Esophagus (tissue), 2 donors: Measurements from ENCODE around the gene TRIM50. TPM values are rescaled to one million over a fixed set of nuclear protein-coding genes. Genes with fewer than 3 reads are reported as not detected.
"Not testable (repeated sequence)": the region's sequence is repeated elsewhere in the genome, so short reads cannot be mapped to it uniquely, and the experiment has no call there.

Experiments
- H3K27ac ChIP-seq, 2 donors: one replicate each; pipeline ENCODE4 v1.5.1; 2013; ENCODE audit warnings: low read depth in 2 of 2, mild to moderate bottlenecking in 2 of 2, inconsistent platforms in 1 of 2, low read length in 1 of 2, moderate library complexity in 1 of 2
- H3K27me3 ChIP-seq, 2 donors: one replicate each; pipeline ENCODE4 v1.6.1; 2013; ENCODE audit warnings: low read length in 2 of 2, control low read depth in 1 of 2, mild to moderate bottlenecking in 1 of 2; ENCODE audit not compliant: insufficient read depth in 2 of 2, control insufficient read depth in 1 of 2
- H3K36me3 ChIP-seq, 2 donors: one replicate each; pipeline ENCODE4 v1.6.1; 2013; ENCODE audit warnings: low read length in 1 of 2; ENCODE audit not compliant: control insufficient read depth in 2 of 2, insufficient read depth in 2 of 2
- H3K4me1 ChIP-seq, 2 donors: one replicate each; pipeline ENCODE4 v1.6.1; 2013; ENCODE audit warnings: low read length in 1 of 2; ENCODE audit not compliant: control insufficient read depth in 2 of 2, insufficient read depth in 2 of 2
- H3K4me3 ChIP-seq, 2 donors: one replicate each; pipeline ENCODE4 v1.5.1; 2013; ENCODE audit warnings: low read length in 2 of 2, mild to moderate bottlenecking in 2 of 2, low read depth in 1 of 2, moderate library complexity in 1 of 2
- H3K9me3 ChIP-seq, 2 donors: one replicate each; pipeline ENCODE4 v1.6.1; 2013; ENCODE audit warnings: mild to moderate bottlenecking in 2 of 2, low read depth in 1 of 2, low read length in 1 of 2, moderate library complexity in 1 of 2; ENCODE audit not compliant: control insufficient read depth in 2 of 2, insufficient read depth in 1 of 2
- WGBS, 2 donors: extraction: QIAGEN DNeasy Blood & Tissue Kit; methylation state at CpG; one replicate each; pipeline ENCODE4 v1.1.7; 2013; 5-methylcytosine and 5-hydroxymethylcytosine counted together
- polyA plus RNA-seq, 2 donors: library from polyadenylated mRNA; stranded (reverse); fragments of 200-250 nt; gene quantifications; one replicate each; pipeline ENCODE4 v1.2.3, GENCODE V29; 2013
- donor health status: healthy with polysubstance abuse.
- donor health status: Bipolar disorder and iron deficiency.

The TRIM50 gene
- polyA plus RNA-seq, 2 donors: 0.02 TPM; not detected in 1

DNA sequence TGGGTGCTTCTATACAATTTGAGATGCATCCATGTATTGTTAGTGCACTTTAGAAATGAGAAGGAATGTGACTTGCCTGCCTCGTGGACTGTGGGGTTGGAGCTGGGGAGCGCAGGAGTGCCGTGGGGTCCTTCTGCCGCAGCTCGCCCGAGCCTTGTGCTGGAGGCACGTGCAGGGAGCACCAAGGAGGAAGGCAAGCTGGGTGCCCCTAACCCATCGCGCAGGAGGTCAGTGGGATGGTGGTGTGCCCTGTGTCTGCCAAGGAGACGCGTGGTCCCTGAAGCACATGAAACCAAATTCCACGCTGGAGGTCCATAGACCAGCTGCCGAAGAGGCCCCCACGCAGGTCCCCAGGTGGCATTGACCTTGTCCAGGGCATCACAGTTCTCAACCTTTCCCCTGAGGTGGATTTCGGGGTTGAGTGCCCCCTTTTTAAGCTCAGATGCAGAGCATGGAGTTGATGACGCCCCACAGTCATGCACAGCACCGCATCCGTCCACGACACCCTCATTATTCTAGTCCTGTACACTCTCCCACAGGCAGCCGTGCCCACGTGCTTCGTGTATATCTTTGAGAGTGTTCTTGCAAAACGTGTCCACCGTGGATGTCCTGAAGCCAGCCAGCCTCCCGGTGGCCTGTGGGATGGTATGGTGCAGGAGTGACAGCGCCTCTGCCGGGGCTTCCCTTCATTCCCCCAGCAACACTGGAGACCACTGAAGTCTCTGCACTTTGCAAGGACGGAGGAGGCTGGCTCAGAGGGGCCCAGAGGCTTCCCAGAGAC lies 35.5 kb upstream of the TRIM50 start:
- Histone ChIP-seq H3K4me1 (no peaks in the 10 kb centered on the region), H3K27me3 (no peaks in the 10 kb centered on the region), H3K4me3 (no peak overlapping the region), H3K9me3 (no peaks in the 10 kb centered on the region), H3K36me3 (no peaks in the 10 kb centered on the region), H3K27ac (no peak overlapping the region)
- 80 to 82% methylated on average over 28 of the region's 28 CpGs for WGBS, 2 donors

DNA sequence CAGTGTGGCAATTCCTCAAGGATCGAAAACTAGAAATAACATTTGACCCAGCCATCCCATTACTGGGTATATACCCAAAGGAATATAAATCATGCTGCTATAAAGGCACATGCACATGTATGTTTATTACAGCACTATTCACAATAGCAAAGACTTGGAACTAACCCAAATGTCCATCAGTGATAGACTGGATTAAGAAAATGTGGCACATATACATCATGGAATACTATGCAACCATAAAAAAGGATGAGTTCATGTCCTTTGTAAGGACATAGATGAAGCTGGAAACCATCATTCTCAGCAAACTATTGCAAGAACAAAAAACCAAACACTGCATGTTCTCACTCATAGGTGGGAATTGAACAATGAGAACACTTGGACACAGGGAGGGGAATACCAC lies 32.7 kb upstream of the TRIM50 start:
- WGBS, 2 donors: 83 to 87% methylated on average over 1 of the region's 1 CpG
- not testable (repeated sequence) for H3K9me3 ChIP-seq, H3K36me3 ChIP-seq, H3K27ac ChIP-seq, H3K27me3 ChIP-seq, H3K4me3 ChIP-seq, H3K4me1 ChIP-seq

DNA sequence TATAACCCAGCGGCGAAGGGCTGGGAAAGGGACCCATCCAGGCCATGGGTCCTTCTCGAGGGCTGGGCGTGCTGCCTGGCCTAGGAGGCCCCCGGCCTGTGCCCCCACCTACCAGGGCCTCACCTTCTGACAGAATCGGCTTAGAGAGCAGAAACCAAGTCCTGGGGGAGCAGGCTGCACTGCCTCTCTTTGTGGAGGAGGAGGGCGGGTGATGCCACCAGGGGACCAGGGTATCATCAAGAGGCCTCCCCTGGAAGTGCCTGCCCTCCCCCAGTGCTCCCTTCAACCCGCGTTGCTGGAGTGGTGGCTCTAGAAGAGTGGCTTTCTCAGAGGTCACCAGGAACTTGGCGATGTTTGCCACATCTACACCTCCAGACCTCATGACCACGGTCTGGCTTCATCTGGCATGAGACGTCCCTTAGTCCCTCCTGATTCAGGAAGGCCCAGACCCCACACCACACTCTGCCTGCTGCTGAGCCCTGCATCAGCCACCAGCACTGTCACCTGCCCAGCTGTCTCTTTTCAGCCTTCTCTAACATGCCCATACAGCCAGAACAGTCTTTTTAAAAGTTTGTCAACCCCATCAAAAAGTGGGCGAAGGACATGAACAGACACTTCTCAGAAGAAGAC lies 32.0 kb upstream of the TRIM50 start:
- 92 to 96% methylated on average over 13 of the region's 13 CpGs for WGBS, 2 donors
- Histone ChIP-seq H3K4me1 (no peaks in the 10 kb centered on the region), H3K9me3 (no peaks in the 10 kb centered on the region), H3K36me3 (no peaks in the 10 kb centered on the region), H3K27ac (no peak overlapping the region), H3K4me3 (no peak overlapping the region), H3K27me3 (no peaks in the 10 kb centered on the region)

DNA sequence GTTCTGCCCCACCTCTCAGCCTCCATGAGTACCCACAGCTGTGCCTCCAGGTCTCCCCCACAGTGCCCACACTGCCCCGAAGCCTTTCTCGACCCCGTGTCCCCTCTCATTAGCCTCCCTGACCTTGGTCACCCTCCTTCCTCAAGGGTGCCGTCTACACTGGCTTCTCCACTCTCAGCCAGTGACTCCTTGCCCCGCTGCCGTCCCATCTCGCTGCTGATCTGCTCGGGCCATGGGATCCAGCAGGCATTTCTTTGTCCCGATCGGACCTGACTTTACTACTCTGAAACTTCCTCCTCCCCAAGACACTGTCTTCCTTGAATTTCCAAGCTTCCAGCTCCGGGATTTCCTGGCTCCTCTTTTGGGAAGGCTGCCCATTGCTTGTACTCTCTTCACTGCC lies 31.4 kb upstream of the TRIM50 start:
- no peaks in the 10 kb centered on the region for H3K9me3 ChIP-seq
- H3K4me3 ChIP-seq: no peak overlapping the region
- no peaks in the 10 kb centered on the region for H3K27me3 ChIP-seq
- no peaks in the 10 kb centered on the region for H3K36me3 ChIP-seq
- H3K27ac ChIP-seq: no peak overlapping the region
- no peaks in the 10 kb centered on the region for H3K4me1 ChIP-seq
- 84 to 89% methylated on average over 11 of the region's 11 CpGs for WGBS, 2 donors

DNA sequence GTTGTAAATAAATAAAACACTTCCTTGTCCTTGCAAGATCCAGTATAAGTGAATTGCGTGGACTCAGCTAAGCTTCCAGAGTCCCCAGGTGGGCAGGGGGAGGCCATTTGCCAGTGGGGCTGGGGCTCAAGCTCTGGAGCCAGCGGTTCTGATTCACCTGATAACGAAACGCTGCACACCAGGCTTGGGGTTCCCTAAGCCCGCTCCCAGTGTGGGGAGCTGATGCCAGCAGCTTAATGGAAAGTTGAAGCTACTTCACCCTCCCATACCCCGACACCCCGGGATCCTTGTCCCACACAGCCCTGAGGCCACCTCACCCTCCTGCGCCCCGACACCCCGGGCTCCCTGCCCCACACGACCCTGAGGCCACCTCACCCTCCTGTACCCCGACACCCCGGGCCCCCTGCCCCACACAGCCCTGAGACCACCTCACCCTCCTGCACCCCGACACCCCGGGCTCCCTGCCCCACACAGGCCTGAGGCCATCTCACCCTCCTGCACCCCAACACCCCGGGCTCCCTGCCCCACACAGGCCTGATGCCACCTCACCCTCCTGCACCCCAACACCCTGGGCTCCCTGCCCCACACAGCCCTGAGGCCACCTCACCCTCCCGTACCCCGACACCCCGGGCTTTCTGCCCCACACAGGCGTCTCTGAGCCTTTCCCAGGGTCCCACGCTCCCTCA lies 30.9 kb upstream of the TRIM50 start:
- H3K4me3 ChIP-seq: peak overlapping the region in 1 of 2 donors; percentile 12
- H3K27ac ChIP-seq: no peak overlapping the region
- H3K9me3 ChIP-seq: no peaks in the 10 kb centered on the region
- no peaks in the 10 kb centered on the region for H3K4me1 ChIP-seq
- no peaks in the 10 kb centered on the region for H3K36me3 ChIP-seq
- no peaks in the 10 kb centered on the region for H3K27me3 ChIP-seq
- 62 to 64% methylated on average over 21 of the region's 21 CpGs for WGBS, 2 donors

DNA sequence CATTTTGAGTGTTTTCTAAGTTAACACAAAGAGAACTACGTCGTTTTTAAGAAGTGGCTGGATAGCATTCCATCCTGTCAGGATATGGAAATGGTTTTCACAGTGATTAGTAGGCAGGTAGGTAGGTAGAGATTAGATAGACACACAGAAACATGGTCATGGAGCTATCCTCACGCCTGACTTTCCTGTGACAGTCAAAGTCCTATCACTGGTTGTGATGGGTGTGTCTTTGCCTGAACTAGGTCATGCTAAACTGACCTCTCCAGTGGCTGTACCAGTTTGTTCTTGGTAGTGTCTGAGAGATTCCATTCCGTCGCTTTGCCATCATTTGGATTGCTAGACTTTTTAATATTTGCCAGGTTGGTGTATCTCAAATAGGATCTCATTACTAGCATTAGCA lies 28.3 kb upstream of the TRIM50 start:
- WGBS, 2 donors: 77 to 78% methylated on average over 5 of the region's 5 CpGs
- no peaks in the 10 kb centered on the region for H3K27me3 ChIP-seq

DNA sequence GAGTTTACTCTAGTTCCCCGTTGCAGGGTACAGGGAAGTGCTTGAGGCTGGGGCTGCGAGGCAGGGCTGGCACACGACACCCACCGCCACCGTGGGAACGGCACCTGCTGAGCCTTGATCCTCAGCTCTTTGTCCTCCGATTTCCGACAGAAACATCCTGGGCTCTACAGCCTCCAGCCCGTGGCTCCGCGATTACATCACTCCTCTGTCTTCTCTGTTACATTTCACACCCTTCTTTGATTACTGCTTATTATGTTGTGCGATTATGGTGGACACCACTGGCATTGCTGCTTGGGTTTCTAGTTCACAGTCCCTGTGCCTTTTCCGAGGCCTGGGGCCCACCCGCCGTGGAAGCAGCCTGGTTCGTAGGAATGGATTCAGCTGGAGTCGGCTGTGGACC lies 26.9 kb upstream of the TRIM50 start:
- Histone ChIP-seq H3K27me3 (no peaks in the 10 kb centered on the region), H3K9me3 (peaks cover 0 to 7% of the 10 kb centered on the region in 2 donors), H3K4me1 (no peaks in the 10 kb centered on the region), H3K27ac (no peak overlapping the region), H3K36me3 (no peaks in the 10 kb centered on the region), H3K4me3 (no peak overlapping the region)
- 84 to 86% methylated on average over 17 of the region's 17 CpGs for WGBS, 2 donors

More for the DNA sequence above, 28.3 kb upstream of the TRIM50 start:
- Histone ChIP-seq H3K36me3 (no peaks in the 10 kb centered on the region), H3K4me3 (no peak overlapping the region), H3K4me1 (no peaks in the 10 kb centered on the region), H3K27ac (no peak overlapping the region), H3K9me3 (peaks cover 0 to 7% of the 10 kb centered on the region in 2 donors)

DNA sequence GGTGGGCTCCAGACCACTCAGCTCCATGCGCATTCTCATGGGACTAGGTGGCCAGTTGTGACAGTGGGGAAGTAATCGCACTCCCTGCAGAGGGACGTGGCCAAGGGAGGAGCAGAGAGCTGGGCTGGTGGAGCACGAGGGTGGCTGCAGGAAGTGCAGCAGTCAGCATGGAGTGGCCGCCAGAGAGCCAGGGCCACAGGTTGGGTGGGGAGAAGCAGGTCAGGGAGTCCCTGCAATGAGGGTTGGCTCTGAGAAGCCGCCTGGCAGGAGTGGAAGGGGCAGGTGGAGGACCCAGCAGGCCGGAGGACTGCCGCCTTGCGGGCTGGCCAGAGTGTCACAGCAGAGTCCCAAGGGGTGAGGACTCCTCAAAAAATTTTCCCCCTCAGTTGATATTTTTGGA lies 26.3 kb upstream of the TRIM50 start:
- no peak overlapping the region for H3K4me3 ChIP-seq
- H3K9me3 ChIP-seq: peaks cover 0 to 7% of the 10 kb centered on the region in 2 donors
- 88 to 91% methylated on average over 9 of the region's 9 CpGs for WGBS, 2 donors
- H3K4me1 ChIP-seq: no peaks in the 10 kb centered on the region
- no peak overlapping the region for H3K27ac ChIP-seq
- H3K27me3 ChIP-seq: no peaks in the 10 kb centered on the region
- H3K36me3 ChIP-seq: no peaks in the 10 kb centered on the region

DNA sequence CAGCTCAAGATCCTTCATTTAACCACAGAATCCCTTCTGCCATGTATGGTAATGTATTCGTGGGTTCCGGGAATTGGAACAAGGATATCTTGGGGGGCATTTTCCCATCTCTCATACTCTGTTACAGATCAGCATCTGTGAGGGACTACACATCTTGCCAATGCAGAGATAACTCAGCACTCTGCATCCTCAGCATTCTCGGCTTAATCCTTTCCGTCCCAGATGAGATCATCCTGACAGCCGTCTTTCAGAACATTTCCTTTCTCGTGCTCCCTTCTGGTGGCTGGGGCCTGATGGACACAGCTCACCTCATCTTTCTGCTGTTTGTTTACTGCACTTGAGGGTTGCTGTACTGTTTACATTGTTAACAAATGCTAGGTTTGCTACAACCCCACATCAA lies 25.4 kb upstream of the TRIM50 start:
- Histone ChIP-seq H3K4me3 (no peak overlapping the region), H3K4me1 (no peaks in the 10 kb centered on the region), H3K27me3 (no peaks in the 10 kb centered on the region), H3K27ac (no peak overlapping the region), H3K36me3 (no peaks in the 10 kb centered on the region), H3K9me3 (peaks cover 0 to 7% of the 10 kb centered on the region in 2 donors)
- 75 to 82% methylated on average over 6 of the region's 6 CpGs for WGBS, 2 donors
